Stomach (tissue), 4 donors: ENCODE measurements around the gene MDFI.

ENCODE experiments used
- POLR2A ChIP-seq, 4 donors: fragments of 450-650 bp; IDR thresholded peaks; one replicate each; pipeline ENCODE4 v1.6.1; 2016; ENCODE audit warnings: antibody characterized with exemption in 4 of 4, control low read depth in 2 of 4, mild to moderate bottlenecking in 1 of 4, moderate library complexity in 1 of 4
- TF ChIP-seq, protein P1 (sequence below), 7 experiments: fragments of 450-650 bp in 4 of 7; fragments of 200-600 bp in 3 of 7; sonication (generic) in 3 of 7; IDR thresholded peaks; one replicate each; pipeline ENCODE4 v1.5.1; 2016 to 2019; ENCODE audit warnings: antibody characterized with exemption in 7 of 7, control low read depth in 2 of 7, mild to moderate bottlenecking in 1 of 7

GRCh38 chr6:41697861-41698781 lies 59.9 kb downstream of the MDFI start:
- no peak for TF ChIP-seq POLR2A (IDR thresholded peaks at IDR 0.05)
- TF ChIP-seq, protein P1, sequence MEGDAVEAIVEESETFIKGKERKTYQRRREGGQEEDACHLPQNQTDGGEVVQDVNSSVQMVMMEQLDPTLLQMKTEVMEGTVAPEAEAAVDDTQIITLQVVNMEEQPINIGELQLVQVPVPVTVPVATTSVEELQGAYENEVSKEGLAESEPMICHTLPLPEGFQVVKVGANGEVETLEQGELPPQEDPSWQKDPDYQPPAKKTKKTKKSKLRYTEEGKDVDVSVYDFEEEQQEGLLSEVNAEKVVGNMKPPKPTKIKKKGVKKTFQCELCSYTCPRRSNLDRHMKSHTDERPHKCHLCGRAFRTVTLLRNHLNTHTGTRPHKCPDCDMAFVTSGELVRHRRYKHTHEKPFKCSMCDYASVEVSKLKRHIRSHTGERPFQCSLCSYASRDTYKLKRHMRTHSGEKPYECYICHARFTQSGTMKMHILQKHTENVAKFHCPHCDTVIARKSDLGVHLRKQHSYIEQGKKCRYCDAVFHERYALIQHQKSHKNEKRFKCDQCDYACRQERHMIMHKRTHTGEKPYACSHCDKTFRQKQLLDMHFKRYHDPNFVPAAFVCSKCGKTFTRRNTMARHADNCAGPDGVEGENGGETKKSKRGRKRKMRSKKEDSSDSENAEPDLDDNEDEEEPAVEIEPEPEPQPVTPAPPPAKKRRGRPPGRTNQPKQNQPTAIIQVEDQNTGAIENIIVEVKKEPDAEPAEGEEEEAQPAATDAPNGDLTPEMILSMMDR (IDR thresholded peaks at IDR 0.05) = no peak
